SK-N-SH treated with all-trans-retinoic acid at 6 μM for 48 hours (cell line): ENCODE data around the gene CD248.

ENCODE experiments used
- ATAC-seq: fragments of 200-7000 bp; cut with Tn5 transposase; 3 replicates; pipeline ENCODE4 v1.9.1; 2020; ENCODE audit warnings: mild to moderate bottlenecking, moderate library complexity
- ARNTL ChIP-seq: fragments of 450-650 bp; formaldehyde crosslinking; IDR thresholded peaks from 2 replicates; pipeline ENCODE4 v1.5.0; 2020; ENCODE audit warnings: low read depth, mild to moderate bottlenecking, moderate library complexity, borderline replicate concordance
- BACH2 ChIP-seq: fragments of 250-450 bp; sonication (Bioruptor Pico); IDR thresholded peaks from 2 replicates; pipeline ENCODE4 v1.9.0; 2021; ENCODE audit warnings: mild to moderate bottlenecking, borderline replicate concordance
- CSDC2 ChIP-seq: fragments of 250-450 bp; sonication (Bioruptor Pico); IDR thresholded peaks from 2 replicates; pipeline ENCODE4 v1.5.0; 2020; ENCODE audit warnings: mild to moderate bottlenecking, moderate library complexity
- ESRRG ChIP-seq: fragments of 250-450 bp; sonication (Bioruptor Pico); IDR thresholded peaks from 2 replicates; pipeline ENCODE4 v1.6.1; 2021; ENCODE audit warnings: mild to moderate bottlenecking
- GLIS3 ChIP-seq: fragments of 250-450 bp; sonication (Bioruptor Pico); IDR thresholded peaks from 2 replicates; pipeline ENCODE4 v1.5.0; 2020; ENCODE audit warnings: mild to moderate bottlenecking, moderate library complexity
- ISL1 ChIP-seq: fragments of 250-450 bp; sonication (Bioruptor Pico); IDR thresholded peaks from 2 replicates; pipeline ENCODE4 v2.1.2; 2022; ENCODE audit warnings: mild to moderate bottlenecking, moderate library complexity
- OSR1 ChIP-seq: fragments of 250-450 bp; sonication (Bioruptor Pico); IDR thresholded peaks from 2 replicates; pipeline ENCODE4 v1.8.0; 2022; ENCODE audit warnings: moderate library complexity, mild to moderate bottlenecking, inconsistent platforms
- PPARA ChIP-seq: fragments of 250-450 bp; sonication (Bioruptor Pico); IDR thresholded peaks from 2 replicates; pipeline ENCODE4 v1.5.0; 2020; ENCODE audit warnings: mild to moderate bottlenecking, borderline replicate concordance
- RARB ChIP-seq: fragments of 250-450 bp; sonication (Bioruptor Pico); IDR thresholded peaks from 2 replicates; pipeline ENCODE4 v1.8.0; 2021; ENCODE audit warnings: mild to moderate bottlenecking, moderate library complexity
- TCF4 ChIP-seq: fragments of 250-450 bp; sonication (Bioruptor Pico); IDR thresholded peaks from 2 replicates; pipeline ENCODE4 v1.8.0; 2021; ENCODE audit warnings: mild to moderate bottlenecking, moderate library complexity, borderline replicate concordance
- ZC3H10 ChIP-seq: fragments of 250-450 bp; sonication (Bioruptor Pico); IDR thresholded peaks from 2 replicates; pipeline ENCODE4 v1.5.1; 2021; ENCODE audit warnings: mild to moderate bottlenecking, moderate library complexity
- ZFP3 ChIP-seq: fragments of 250-450 bp; sonication (Bioruptor Pico); IDR thresholded peaks from 2 replicates; pipeline ENCODE4 v1.5.0; 2020; ENCODE audit warnings: mild to moderate bottlenecking, moderate library complexity
- ZFP30 ChIP-seq: fragments of 450-650 bp; formaldehyde crosslinking; IDR thresholded peaks from 2 replicates; pipeline ENCODE4 v1.5.0; 2022; ENCODE audit warnings: mild to moderate bottlenecking, moderate library complexity
- ZNF565 ChIP-seq: fragments of 450-650 bp; formaldehyde crosslinking; conservative IDR thresholded peaks from 2 replicates; pipeline ENCODE4 v1.5.0; 2020; ENCODE audit warnings: low read depth, mild to moderate bottlenecking, moderate library complexity
- ZNF70 ChIP-seq: fragments of 450-650 bp; formaldehyde crosslinking; IDR thresholded peaks from 2 replicates; pipeline ENCODE4 v1.5.0; 2020; ENCODE audit warnings: mild to moderate bottlenecking, moderate library complexity
- ZNF8 ChIP-seq: fragments of 450-650 bp; formaldehyde crosslinking; IDR thresholded peaks from 2 replicates; pipeline ENCODE4 v1.5.0; 2020; ENCODE audit warnings: mild to moderate bottlenecking, moderate library complexity
- TF ChIP-seq, protein P1 (sequence below): fragments of 250-450 bp; sonication (Bioruptor Pico); IDR thresholded peaks from 2 replicates; pipeline ENCODE4 v1.8.0; 2020; ENCODE audit warnings: mild to moderate bottlenecking, moderate library complexity, borderline replicate concordance
- TF ChIP-seq, protein P2 (sequence below): fragments of 250-450 bp; sonication (Bioruptor Pico); IDR thresholded peaks from 2 replicates; pipeline ENCODE4 v1.5.0; 2020; ENCODE audit warnings: mild to moderate bottlenecking, moderate library complexity
- TF ChIP-seq, protein P3 (sequence below): fragments of 250-450 bp; sonication (Bioruptor Pico); IDR thresholded peaks from 2 replicates; pipeline ENCODE4 v1.5.1; 2020; ENCODE audit warnings: low read depth, mild to moderate bottlenecking, moderate library complexity
- TF ChIP-seq, protein P4 (sequence below): fragments of 250-450 bp; sonication (Bioruptor Pico); IDR thresholded peaks from 2 replicates; pipeline ENCODE4 v1.5.1; 2021; ENCODE audit warnings: mild to moderate bottlenecking, moderate library complexity

The CD248 gene

DNA sequence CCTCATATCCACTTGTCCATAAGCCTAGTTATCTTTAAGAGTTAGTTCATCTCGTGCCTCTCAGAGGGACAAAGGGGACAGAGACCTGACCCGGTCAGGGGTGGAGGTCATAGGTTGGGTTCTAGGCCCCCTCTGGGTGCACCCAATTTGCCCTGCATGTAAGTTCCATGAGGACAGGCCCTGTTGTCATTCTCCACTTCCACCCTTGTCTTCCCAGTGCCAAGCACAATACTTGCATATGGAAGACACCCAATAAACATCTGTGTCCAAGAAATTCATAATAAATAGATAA lies 26.6 kb downstream of the CD248 start:
- no peak for ATAC-seq
- TF ChIP-seq, protein P1, sequence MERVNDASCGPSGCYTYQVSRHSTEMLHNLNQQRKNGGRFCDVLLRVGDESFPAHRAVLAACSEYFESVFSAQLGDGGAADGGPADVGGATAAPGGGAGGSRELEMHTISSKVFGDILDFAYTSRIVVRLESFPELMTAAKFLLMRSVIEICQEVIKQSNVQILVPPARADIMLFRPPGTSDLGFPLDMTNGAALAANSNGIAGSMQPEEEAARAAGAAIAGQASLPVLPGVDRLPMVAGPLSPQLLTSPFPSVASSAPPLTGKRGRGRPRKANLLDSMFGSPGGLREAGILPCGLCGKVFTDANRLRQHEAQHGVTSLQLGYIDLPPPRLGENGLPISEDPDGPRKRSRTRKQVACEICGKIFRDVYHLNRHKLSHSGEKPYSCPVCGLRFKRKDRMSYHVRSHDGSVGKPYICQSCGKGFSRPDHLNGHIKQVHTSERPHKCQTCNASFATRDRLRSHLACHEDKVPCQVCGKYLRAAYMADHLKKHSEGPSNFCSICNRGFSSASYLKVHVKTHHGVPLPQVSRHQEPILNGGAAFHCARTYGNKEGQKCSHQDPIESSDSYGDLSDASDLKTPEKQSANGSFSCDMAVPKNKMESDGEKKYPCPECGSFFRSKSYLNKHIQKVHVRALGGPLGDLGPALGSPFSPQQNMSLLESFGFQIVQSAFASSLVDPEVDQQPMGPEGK, result no peak
- TF ChIP-seq, protein P2, sequence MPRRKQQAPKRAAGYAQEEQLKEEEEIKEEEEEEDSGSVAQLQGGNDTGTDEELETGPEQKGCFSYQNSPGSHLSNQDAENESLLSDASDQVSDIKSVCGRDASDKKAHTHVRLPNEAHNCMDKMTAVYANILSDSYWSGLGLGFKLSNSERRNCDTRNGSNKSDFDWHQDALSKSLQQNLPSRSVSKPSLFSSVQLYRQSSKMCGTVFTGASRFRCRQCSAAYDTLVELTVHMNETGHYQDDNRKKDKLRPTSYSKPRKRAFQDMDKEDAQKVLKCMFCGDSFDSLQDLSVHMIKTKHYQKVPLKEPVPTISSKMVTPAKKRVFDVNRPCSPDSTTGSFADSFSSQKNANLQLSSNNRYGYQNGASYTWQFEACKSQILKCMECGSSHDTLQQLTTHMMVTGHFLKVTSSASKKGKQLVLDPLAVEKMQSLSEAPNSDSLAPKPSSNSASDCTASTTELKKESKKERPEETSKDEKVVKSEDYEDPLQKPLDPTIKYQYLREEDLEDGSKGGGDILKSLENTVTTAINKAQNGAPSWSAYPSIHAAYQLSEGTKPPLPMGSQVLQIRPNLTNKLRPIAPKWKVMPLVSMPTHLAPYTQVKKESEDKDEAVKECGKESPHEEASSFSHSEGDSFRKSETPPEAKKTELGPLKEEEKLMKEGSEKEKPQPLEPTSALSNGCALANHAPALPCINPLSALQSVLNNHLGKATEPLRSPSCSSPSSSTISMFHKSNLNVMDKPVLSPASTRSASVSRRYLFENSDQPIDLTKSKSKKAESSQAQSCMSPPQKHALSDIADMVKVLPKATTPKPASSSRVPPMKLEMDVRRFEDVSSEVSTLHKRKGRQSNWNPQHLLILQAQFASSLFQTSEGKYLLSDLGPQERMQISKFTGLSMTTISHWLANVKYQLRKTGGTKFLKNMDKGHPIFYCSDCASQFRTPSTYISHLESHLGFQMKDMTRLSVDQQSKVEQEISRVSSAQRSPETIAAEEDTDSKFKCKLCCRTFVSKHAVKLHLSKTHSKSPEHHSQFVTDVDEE (CRISPR knock-in tag), result no peak
- TF ChIP-seq GLIS3 (CRISPR knock-in tag), result no peak
- TF ChIP-seq ZFP30 (CRISPR knock-in tag), result no peak
- TF ChIP-seq CSDC2 (CRISPR knock-in tag), result no peak
- TF ChIP-seq BACH2 (CRISPR knock-in tag), result no peak
- no peak for TF ChIP-seq ISL1 (CRISPR knock-in tag)
- TF ChIP-seq, protein P3, sequence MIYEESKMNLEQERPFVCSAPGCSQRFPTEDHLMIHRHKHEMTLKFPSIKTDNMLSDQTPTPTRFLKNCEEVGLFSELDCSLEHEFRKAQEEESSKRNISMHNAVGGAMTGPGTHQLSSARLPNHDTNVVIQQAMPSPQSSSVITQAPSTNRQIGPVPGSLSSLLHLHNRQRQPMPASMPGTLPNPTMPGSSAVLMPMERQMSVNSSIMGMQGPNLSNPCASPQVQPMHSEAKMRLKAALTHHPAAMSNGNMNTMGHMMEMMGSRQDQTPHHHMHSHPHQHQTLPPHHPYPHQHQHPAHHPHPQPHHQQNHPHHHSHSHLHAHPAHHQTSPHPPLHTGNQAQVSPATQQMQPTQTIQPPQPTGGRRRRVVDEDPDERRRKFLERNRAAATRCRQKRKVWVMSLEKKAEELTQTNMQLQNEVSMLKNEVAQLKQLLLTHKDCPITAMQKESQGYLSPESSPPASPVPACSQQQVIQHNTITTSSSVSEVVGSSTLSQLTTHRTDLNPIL (CRISPR knock-in tag), result no peak
- TF ChIP-seq ZNF565, result no peak
- TF ChIP-seq PPARA (CRISPR knock-in tag), result no peak
- no peak for TF ChIP-seq ZNF70 (CRISPR knock-in tag)

DNA sequence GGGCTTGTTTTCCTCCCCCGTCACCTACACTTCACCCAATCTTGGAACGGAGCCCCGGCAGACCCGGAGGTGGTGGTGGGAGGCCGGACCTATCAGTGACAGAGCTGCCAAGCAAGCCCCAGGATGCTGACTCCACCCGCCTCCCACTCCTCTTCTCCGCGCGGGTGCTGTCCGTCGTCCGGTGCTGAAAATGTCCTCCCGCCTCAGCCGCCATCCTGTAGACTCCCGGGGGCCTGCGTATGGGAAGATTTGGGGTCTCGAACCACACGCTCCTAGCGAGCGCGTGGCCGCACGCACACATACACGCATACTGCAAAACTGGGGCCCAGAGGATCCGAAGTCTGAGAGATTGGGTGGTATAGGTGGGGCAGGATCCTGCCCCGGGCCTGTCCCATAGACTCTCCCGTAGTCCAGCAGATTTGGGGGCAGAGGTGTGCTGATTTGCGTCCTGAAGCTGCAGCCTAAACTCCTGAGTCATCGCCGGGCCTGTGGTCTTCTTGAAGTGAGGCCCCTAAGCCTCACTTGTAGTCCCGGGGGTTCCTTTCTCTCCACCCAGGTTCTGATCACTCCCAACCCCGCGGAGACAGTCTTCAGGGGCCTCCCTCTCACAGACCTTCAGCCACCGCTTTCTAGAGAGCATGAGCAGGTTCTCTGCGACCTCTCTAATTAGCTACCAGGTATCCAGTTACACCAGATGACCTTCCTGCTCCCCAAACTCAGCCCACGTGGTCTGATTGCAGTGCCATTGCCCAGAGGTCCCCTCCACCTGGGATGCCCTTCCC lies 27.1 kb downstream of the CD248 start:
- TF ChIP-seq BACH2 (CRISPR knock-in tag), result no peak
- no peak for TF ChIP-seq OSR1
- TF ChIP-seq PPARA (CRISPR knock-in tag), result no peak
- TF ChIP-seq, protein P4, sequence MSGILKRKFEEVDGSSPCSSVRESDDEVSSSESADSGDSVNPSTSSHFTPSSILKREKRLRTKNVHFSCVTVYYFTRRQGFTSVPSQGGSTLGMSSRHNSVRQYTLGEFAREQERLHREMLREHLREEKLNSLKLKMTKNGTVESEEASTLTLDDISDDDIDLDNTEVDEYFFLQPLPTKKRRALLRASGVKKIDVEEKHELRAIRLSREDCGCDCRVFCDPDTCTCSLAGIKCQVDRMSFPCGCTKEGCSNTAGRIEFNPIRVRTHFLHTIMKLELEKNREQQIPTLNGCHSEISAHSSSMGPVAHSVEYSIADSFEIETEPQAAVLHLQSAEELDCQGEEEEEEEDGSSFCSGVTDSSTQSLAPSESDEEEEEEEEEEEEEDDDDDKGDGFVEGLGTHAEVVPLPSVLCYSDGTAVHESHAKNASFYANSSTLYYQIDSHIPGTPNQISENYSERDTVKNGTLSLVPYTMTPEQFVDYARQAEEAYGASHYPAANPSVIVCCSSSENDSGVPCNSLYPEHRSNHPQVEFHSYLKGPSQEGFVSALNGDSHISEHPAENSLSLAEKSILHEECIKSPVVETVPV (CRISPR knock-in tag), result no peak
- TF ChIP-seq RARB (CRISPR knock-in tag), result no peak
- TF ChIP-seq ZFP3 (CRISPR knock-in tag), result peak; percentile 39; the same call in 1 of the 2 replicates
- TF ChIP-seq ZNF8 (CRISPR knock-in tag), result no peak
- TF ChIP-seq CSDC2 (CRISPR knock-in tag), result peak; percentile 88
- no peak for TF ChIP-seq ESRRG (CRISPR knock-in tag)
- TF ChIP-seq, protein P2 (CRISPR knock-in tag), result 0 out of 2 replicates have a peak, but pooled peaks have one; percentile 36
- no peak for TF ChIP-seq ARNTL (CRISPR knock-in tag)
- no peak for TF ChIP-seq ZFP30 (CRISPR knock-in tag)
- no peak for TF ChIP-seq ZNF565
- TF ChIP-seq TCF4 (CRISPR knock-in tag), result no peak
- TF ChIP-seq ZC3H10 (CRISPR knock-in tag), result no peak
- TF ChIP-seq GLIS3 (CRISPR knock-in tag), result no peak
- ATAC-seq, result peak; percentile 60
